Body of pancreas (tissue), 4 donors: ENCODE data around the gene SH3PXD2A. TPM values are rescaled to one million over a fixed set of nuclear protein-coding genes. Genes with fewer than 3 reads are reported as not detected.

ENCODE experiments used
- ATAC-seq: fragments of 150-250 bp; one replicate; pipeline ENCODE4 v1.9.1; 2016
- DNase-seq, 4 donors: peaks; one replicate each; pipeline ENCODE4 v3.0.0-alpha.2; 2019
- H3K27ac ChIP-seq, 4 donors: fragments of 200-600 bp; sonication (generic); 1 replicate in 3 of 4; 2 replicates in 1 of 4; pipeline versions ENCODE4 v1.5.1 to v1.6.1; 2016 to 2019; ENCODE audit warnings: mild to moderate bottlenecking in 1 of 4, mixed read lengths in 1 of 4, moderate library complexity in 1 of 4
- H3K27me3 ChIP-seq, 2 donors: fragments of 200-600 bp; sonication (generic); one replicate each; pipeline ENCODE4 v1.6.0; 2016; ENCODE audit warnings: mild to moderate bottlenecking in 1 of 2
- H3K36me3 ChIP-seq, 2 donors: fragments of 200-600 bp; sonication (generic); replicated peaks in 1 of 2; 2 replicates each; pipeline ENCODE4 v1.5.1; 2016; ENCODE audit warnings: low read depth in 2 of 2; ENCODE audit not compliant: insufficient read depth in 1 of 2
- H3K4me1 ChIP-seq: fragments of 200-600 bp; sonication (generic); one replicate; pipeline ENCODE4 v1.6.0; 2016
- H3K4me3 ChIP-seq, 2 donors: fragments of 200-600 bp; sonication (generic); 1 replicate in 1 of 2; 2 replicates in 1 of 2; pipeline ENCODE4 v1.5.1; 2016 to 2019
- H3K9me3 ChIP-seq, 3 donors: fragments of 200-600 bp; sonication (generic); 1 replicate in 2 of 3; 2 replicates in 1 of 3; pipeline ENCODE4 v1.5.1; 2016
- POLR2A ChIP-seq, 3 donors: fragments of 450-650 bp; IDR thresholded peaks; one replicate each; pipeline ENCODE4 v1.6.1; 2016; ENCODE audit warnings: antibody characterized with exemption in 3 of 3, mild to moderate bottlenecking in 2 of 3
- whole genome bisulfite sequencing, 2 donors: methylation state at CpG; one replicate each; pipeline ENCODE4 v1.1.5; 2017; 5-methylcytosine and 5-hydroxymethylcytosine counted together
- intact Hi-C: fragments of 100-400 bp; cut with DNase I; formaldehyde crosslinking; loops from one replicate; pipeline ENCODE4 v1.15.1; 2023
- total RNA-seq, 2 donors: library from RNA; depleted of rRNA; stranded (reverse); fragments of >200 nt; gene quantifications; one replicate each; pipeline ENCODE4 v1.1.0, GENCODE V29; 2016
- TF ChIP-seq, protein P1 (sequence below), 7 experiments: fragments of 450-650 bp in 4 of 7; fragments of 200-600 bp in 3 of 7; sonication (generic) in 3 of 7; IDR thresholded peaks; one replicate each; pipeline ENCODE4 v1.5.1; 2016 to 2019; ENCODE audit warnings: antibody characterized with exemption in 7 of 7

SH3PXD2A gene
- total RNA-seq, 2 donors from 2014 or later = 7.3 to 9.9 TPM

DNA sequence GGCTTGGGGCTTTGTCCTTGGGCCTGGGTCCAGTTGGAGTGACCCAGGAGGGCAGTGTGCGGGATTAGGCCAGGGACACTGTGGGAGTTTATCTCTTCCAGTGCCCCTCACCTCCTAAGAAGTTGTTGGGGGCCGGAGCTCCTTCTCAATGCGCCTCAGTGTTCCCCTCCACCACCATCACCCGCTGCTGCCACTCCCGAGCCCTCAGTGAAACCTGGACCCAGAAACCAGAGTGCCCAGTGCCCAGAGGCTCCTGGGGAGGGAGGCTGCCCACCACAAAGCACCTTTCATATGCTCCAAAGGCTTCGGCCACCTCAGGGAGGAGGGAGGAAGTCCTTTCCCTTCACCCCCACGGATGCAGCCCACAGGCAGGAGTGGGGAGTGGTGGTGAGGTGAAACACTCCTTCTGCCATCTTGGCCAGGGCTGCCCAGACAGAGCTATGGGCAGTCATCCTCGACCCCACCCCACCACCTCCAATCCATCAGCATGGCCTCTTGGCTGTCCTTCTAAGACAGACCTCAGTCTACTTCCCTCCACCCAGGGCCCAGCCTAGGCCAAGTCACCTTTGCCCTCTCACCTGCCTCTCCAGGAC, 99.0 kb downstream of the SH3PXD2A start:
- H3K9me3 ChIP-seq = no peaks in the 10 kb centered on the region
- DNase-seq (no peak), ATAC-seq (no peak)
- peaks cover 18% of the 10 kb centered on the region for H3K4me1 ChIP-seq
- no peaks in the 10 kb centered on the region for H3K36me3 ChIP-seq
- no peak overlapping the region for H3K4me3 ChIP-seq
- H3K27me3 ChIP-seq = no peaks in the 10 kb centered on the region
- intact Hi-C loops = no loop called here
- 67 to 85% methylated on average over 6 to 8 of the region's 8 CpGs for WGBS, 2 donors
- TF ChIP-seq POLR2A (IDR thresholded peaks at IDR 0.05) = no peak
- TF ChIP-seq, protein P1, sequence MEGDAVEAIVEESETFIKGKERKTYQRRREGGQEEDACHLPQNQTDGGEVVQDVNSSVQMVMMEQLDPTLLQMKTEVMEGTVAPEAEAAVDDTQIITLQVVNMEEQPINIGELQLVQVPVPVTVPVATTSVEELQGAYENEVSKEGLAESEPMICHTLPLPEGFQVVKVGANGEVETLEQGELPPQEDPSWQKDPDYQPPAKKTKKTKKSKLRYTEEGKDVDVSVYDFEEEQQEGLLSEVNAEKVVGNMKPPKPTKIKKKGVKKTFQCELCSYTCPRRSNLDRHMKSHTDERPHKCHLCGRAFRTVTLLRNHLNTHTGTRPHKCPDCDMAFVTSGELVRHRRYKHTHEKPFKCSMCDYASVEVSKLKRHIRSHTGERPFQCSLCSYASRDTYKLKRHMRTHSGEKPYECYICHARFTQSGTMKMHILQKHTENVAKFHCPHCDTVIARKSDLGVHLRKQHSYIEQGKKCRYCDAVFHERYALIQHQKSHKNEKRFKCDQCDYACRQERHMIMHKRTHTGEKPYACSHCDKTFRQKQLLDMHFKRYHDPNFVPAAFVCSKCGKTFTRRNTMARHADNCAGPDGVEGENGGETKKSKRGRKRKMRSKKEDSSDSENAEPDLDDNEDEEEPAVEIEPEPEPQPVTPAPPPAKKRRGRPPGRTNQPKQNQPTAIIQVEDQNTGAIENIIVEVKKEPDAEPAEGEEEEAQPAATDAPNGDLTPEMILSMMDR (IDR thresholded peaks at IDR 0.05) = no peak
- H3K27ac ChIP-seq = no peak overlapping the region

DNA sequence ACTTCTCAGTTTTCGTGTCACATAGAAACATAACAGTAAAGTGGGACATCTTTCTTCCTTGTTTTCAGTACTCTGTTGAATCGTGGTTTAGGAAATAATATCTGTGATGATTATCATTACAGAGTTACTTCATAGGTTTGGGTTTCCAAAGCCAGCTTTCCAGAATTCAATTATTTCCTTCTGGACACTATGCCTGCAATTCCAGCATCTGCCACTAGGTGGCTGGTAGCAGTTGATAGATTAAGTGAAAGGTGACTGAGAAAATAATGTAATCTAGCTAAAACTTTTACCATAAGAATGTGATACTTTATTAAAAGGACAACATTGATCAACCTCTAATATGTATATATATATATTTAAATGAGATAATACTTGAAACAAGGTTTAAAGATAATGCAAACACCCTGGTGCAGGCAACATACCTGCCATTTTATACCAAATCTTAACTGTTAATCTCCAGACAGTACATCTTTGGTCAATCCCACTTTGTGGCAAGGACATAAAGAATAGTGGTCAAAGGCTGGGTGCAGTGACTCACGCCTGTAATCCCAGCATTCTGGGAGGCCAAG, 102.6 kb downstream of the SH3PXD2A start:
- DNase-seq (peak in 3 of 4 donors; percentile 40 to 62 (median 43)), ATAC-seq (no peak)
- no peaks in the 10 kb centered on the region for H3K27me3 ChIP-seq
- no peaks in the 10 kb centered on the region for H3K4me1 ChIP-seq
- WGBS, 2 donors = 72 to 75% methylated on average over 3 of the region's 3 CpGs
- intact Hi-C loops = no loop called here
- no peak overlapping the region for H3K4me3 ChIP-seq
- no peak overlapping the region for H3K27ac ChIP-seq
- H3K36me3 ChIP-seq = no peaks in the 10 kb centered on the region
- no peak for TF ChIP-seq POLR2A (IDR thresholded peaks at IDR 0.05)
- TF ChIP-seq, protein P1 (IDR thresholded peaks at IDR 0.05) = peak; percentile 26 to 91 (median 57)
- no peaks in the 10 kb centered on the region for H3K9me3 ChIP-seq

DNA sequence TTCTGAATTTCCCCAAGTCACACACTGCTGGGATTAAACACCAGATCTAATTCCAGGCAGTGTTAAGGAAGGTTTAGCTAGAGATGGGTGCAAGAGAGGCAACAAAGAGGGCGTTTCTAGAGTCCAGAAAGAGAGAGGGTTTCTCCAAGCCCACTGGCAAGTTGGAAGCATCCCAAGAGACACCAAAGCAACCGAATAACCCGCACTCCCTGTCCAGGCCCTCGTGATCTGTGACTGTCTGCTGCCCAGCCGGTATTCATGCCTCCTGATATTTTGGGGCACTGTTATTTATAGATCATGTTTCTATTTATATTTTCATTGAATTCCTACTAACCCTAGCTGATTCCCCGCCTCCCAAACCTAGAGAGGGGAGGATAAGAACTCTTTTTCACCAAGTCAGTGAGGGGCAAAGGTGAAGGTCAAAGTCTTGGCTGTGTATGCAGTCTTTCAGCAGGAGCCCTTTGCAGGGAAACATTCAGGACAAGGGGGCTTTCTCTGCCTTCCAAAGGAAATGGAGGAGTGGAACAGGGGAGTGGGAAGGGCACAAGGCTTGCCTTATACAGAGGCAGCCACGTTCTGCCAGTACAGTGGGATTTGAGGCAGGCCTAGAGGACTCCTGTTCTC, 103.6 kb downstream of the SH3PXD2A start:
- WGBS, 2 donors = 74 to 76% methylated on average over 7 of the region's 7 CpGs

DNA sequence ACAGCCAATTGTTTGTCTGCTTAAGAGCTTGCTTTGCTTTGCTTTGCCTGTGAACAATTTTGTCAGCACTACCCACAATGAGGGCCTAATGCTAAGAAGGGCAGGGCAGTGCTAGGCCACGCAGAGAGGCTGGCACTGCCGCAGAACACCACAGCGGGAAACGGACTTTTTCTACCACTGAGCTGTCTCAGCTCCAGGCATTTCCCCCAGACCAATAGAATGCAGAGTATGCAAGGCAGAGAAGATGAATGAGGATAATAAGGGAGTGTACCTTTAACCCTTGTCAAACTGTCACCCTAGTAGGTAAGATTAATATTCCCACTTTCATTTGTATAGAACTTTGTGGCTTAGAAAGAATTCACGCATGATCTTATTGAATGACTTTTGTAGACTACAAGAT, 104.5 kb downstream of the SH3PXD2A start:
- no peaks in the 10 kb centered on the region for H3K27me3 ChIP-seq
- ATAC-seq (no peak), DNase-seq (no peak)
- H3K9me3 ChIP-seq = no peaks in the 10 kb centered on the region
- H3K4me3 ChIP-seq = no peak overlapping the region
- H3K27ac ChIP-seq = no peak overlapping the region
- 75 to 88% methylated on average over 5 of the region's 5 CpGs for WGBS, 2 donors
- intact Hi-C loops = no loop called here
- no peak for TF ChIP-seq POLR2A (IDR thresholded peaks at IDR 0.05)
- TF ChIP-seq, protein P1 (IDR thresholded peaks at IDR 0.05) = no peak
- H3K36me3 ChIP-seq = no peaks in the 10 kb centered on the region
- H3K4me1 ChIP-seq = no peaks in the 10 kb centered on the region

More for the DNA sequence above, 103.6 kb downstream of the SH3PXD2A start:
- no peak for ATAC-seq
- TF ChIP-seq, protein P1 (IDR thresholded peaks at IDR 0.05) = no peak
- TF ChIP-seq POLR2A (IDR thresholded peaks at IDR 0.05) = no peak
- H3K27me3 ChIP-seq = no peaks in the 10 kb centered on the region
- no peak for DNase-seq
- H3K36me3 ChIP-seq = no peaks in the 10 kb centered on the region
- no peaks in the 10 kb centered on the region for H3K9me3 ChIP-seq
- H3K4me1 ChIP-seq = no peaks in the 10 kb centered on the region
- no peak overlapping the region for H3K27ac ChIP-seq
- intact Hi-C loops = no loop called here
- no peak overlapping the region for H3K4me3 ChIP-seq
